Stimulated activated naive B cell treated with anti-CD40 and anti-IgM and Interleukin-4, amounts not matched to agents 10 μg/mL and 1 μg/mL and 100 μg/mL, for 72 hours (primary cell): Measurements from ENCODE around the gene LRP5.
A peak's percentile ranks its signal among the peaks of the same experiment; 100 is the strongest.
"Not testable (repeated sequence)": the region's sequence is repeated elsewhere in the genome, so short reads cannot be mapped to it uniquely, and the experiment has no call there.

Experiments
- ATAC-seq, 2 donors: fragments of 150-1000 bp; cut with Tn5 transposase; replicated peaks; 2 replicates each; pipeline ENCODE4 v1.10.0; 2021; ENCODE audit warnings: moderate library complexity in 1 of 2
- DNase-seq: peaks from one replicate; pipeline ENCODE4 v3.0.0; 2021
- H3K27ac Mint-ChIP-seq: one replicate; pipeline ENCODE4 v1.8.0; 2022; ENCODE audit warnings: mild to moderate bottlenecking, mixed read lengths
- H3K27me3 Mint-ChIP-seq, 2 donors: one replicate each; pipeline ENCODE4 v1.8.0; 2022; ENCODE audit warnings: mixed read lengths in 2 of 2
- H3K36me3 Mint-ChIP-seq, 2 donors: one replicate each; pipeline ENCODE4 v1.8.0; 2022; ENCODE audit warnings: mixed read lengths in 2 of 2, mild to moderate bottlenecking in 1 of 2
- H3K4me1 Mint-ChIP-seq, 2 donors: one replicate each; pipeline ENCODE4 v1.8.0; 2022; ENCODE audit warnings: mixed read lengths in 2 of 2, mild to moderate bottlenecking in 1 of 2
- H3K4me3 Mint-ChIP-seq, 2 donors: one replicate each; pipeline ENCODE4 v1.8.0; 2022; ENCODE audit warnings: mild to moderate bottlenecking in 2 of 2, mixed read lengths in 2 of 2, moderate library complexity in 1 of 2
- H3K9me3 Mint-ChIP-seq, 2 donors: one replicate each; pipeline ENCODE4 v1.8.0; 2022; ENCODE audit warnings: mixed read lengths in 2 of 2, mild to moderate bottlenecking in 1 of 2

Gene LRP5

GRCh38 chr11:68475626-68476025 lies 163.2 kb downstream of the LRP5 start:
- not testable (repeated sequence) for ATAC-seq, H3K4me3 Mint-ChIP-seq, H3K27ac Mint-ChIP-seq, DNase-seq, H3K9me3 Mint-ChIP-seq, H3K27me3 Mint-ChIP-seq
- Mint-ChIP-seq H3K4me1 (peaks cover 34 to 58% of the 10 kb centered on the region in 2 donors), H3K36me3 (peaks cover 28 to 48% of the 10 kb centered on the region in 2 donors)

GRCh38 chr11:68479390-68479789 lies 167.0 kb downstream of the LRP5 start:
- Mint-ChIP-seq H3K9me3 (peaks cover 2 to 3% of the 10 kb centered on the region in 2 donors), H3K4me1 (peaks cover 30 to 59% of the 10 kb centered on the region in 2 donors), H3K27me3 (no peaks in the 10 kb centered on the region), H3K4me3 (no peak overlapping the region), H3K27ac (no peak overlapping the region), H3K36me3 (peaks cover 20 to 49% of the 10 kb centered on the region in 2 donors)
- ATAC-seq (no peak), DNase-seq (no peak)

GRCh38 chr11:68480193-68480592 lies 167.8 kb downstream of the LRP5 start:
- ATAC-seq (no peak), DNase-seq (no peak)
- Mint-ChIP-seq H3K9me3 (peaks cover 0 to 3% of the 10 kb centered on the region in 2 donors), H3K27me3 (no peaks in the 10 kb centered on the region), H3K36me3 (peaks cover 19 to 50% of the 10 kb centered on the region in 2 donors), H3K27ac (no peak overlapping the region), H3K4me3 (no peak overlapping the region), H3K4me1 (peaks cover 29 to 59% of the 10 kb centered on the region in 2 donors)

- no peak overlapping the region for H3K27ac Mint-ChIP-seq
- peaks cover 0 to 3% of the 10 kb centered on the region in 2 donors for H3K9me3 Mint-ChIP-seq
- peaks cover 18 to 48% of the 10 kb centered on the region in 2 donors for H3K36me3 Mint-ChIP-seq
- DNase-seq (no peak), ATAC-seq (no peak)
- H3K4me3 Mint-ChIP-seq = no peak overlapping the region
- H3K4me1 Mint-ChIP-seq = peaks cover 31 to 59% of the 10 kb centered on the region in 2 donors
- H3K27me3 Mint-ChIP-seq = no peaks in the 10 kb centered on the region
These were observed 168.6 kb downstream of the LRP5 start for GRCh38 chr11:68480852-68481510.

GRCh38 chr11:68481579-68482240 lies 169.3 kb downstream of the LRP5 start:
- ATAC-seq = no peak
- Mint-ChIP-seq H3K4me3 (no peak overlapping the region), H3K36me3 (peaks cover 16 to 50% of the 10 kb centered on the region in 2 donors)

GRCh38 chr11:68488623-68489022 lies 176.2 kb downstream of the LRP5 start:
- Mint-ChIP-seq H3K4me3 (no peak overlapping the region), H3K36me3 (peaks cover 10 to 27% of the 10 kb centered on the region in 2 donors), H3K4me1 (peaks cover 40 to 66% of the 10 kb centered on the region in 2 donors), H3K9me3 (peaks cover 2 to 3% of the 10 kb centered on the region in 2 donors), H3K27me3 (no peaks in the 10 kb centered on the region), H3K27ac (no peak overlapping the region)
- DNase-seq (no peak), ATAC-seq (no peak)

More at GRCh38 chr11:68481579-68482240, 169.3 kb downstream of the LRP5 start:
- no peaks in the 10 kb centered on the region for H3K27me3 Mint-ChIP-seq
- peak overlapping the region; percentile 20 for H3K27ac Mint-ChIP-seq
- peaks cover 2 to 3% of the 10 kb centered on the region in 2 donors for H3K9me3 Mint-ChIP-seq
- H3K4me1 Mint-ChIP-seq = peaks cover 33 to 67% of the 10 kb centered on the region in 2 donors
- no peak for DNase-seq

- no peak overlapping the region for H3K4me3 Mint-ChIP-seq
- peaks cover 47 to 72% of the 10 kb centered on the region in 2 donors for H3K4me1 Mint-ChIP-seq
- no peaks in the 10 kb centered on the region for H3K27me3 Mint-ChIP-seq
- no peaks in the 10 kb centered on the region for H3K9me3 Mint-ChIP-seq
- no peak for DNase-seq
- peak in 1 of 2 donors; percentile 42 for ATAC-seq
- no peak overlapping the region for H3K27ac Mint-ChIP-seq
- peaks cover 3% of the 10 kb centered on the region in 2 donors for H3K36me3 Mint-ChIP-seq
These were observed 182.9 kb downstream of the LRP5 start for GRCh38 chr11:68495220-68495729.

GRCh38 chr11:68495872-68496271 lies 183.5 kb downstream of the LRP5 start:
- Mint-ChIP-seq H3K27me3 (no peaks in the 10 kb centered on the region), H3K4me3 (no peak overlapping the region), H3K9me3 (no peaks in the 10 kb centered on the region), H3K36me3 (peaks cover 3 to 6% of the 10 kb centered on the region in 2 donors), H3K4me1 (peaks cover 46 to 72% of the 10 kb centered on the region in 2 donors), H3K27ac (peak overlapping the region; percentile 76)
- DNase-seq = no peak
- no peak for ATAC-seq

GRCh38 chr11:68497761-68498160 lies 185.4 kb downstream of the LRP5 start:
- Mint-ChIP-seq H3K36me3 (peaks cover 8 to 13% of the 10 kb centered on the region in 2 donors), H3K9me3 (no peaks in the 10 kb centered on the region), H3K4me3 (no peak overlapping the region), H3K4me1 (peaks cover 53 to 81% of the 10 kb centered on the region in 2 donors), H3K27me3 (no peaks in the 10 kb centered on the region), H3K27ac (no peak overlapping the region)
- DNase-seq (no peak), ATAC-seq (no peak)

GRCh38 chr11:68498321-68498720 lies 185.9 kb downstream of the LRP5 start:
- Mint-ChIP-seq H3K36me3 (peaks cover 6 to 13% of the 10 kb centered on the region in 2 donors), H3K4me3 (no peak overlapping the region), H3K27ac (no peak overlapping the region), H3K4me1 (peaks cover 53 to 83% of the 10 kb centered on the region in 2 donors), H3K9me3 (no peaks in the 10 kb centered on the region), H3K27me3 (no peaks in the 10 kb centered on the region)
- ATAC-seq (no peak), DNase-seq (no peak)
